HCT116 (cell line): ENCODE results near the gene FAM162A.

Experiments used
- CTCF ChIP-seq, 3 experiments: fragments of 200-600 bp in 1 of 3; sonication (generic) in 1 of 3; IDR thresholded peaks in 2 of 3; conservative IDR thresholded peaks in 1 of 3; 2 replicates each; pipeline ENCODE4 v1.5.1; 2012 to 2017; ENCODE audit warnings: low read depth in 2 of 3, low read length in 2 of 3, antibody characterized with exemption in 1 of 3, borderline replicate concordance in 1 of 3, control low read depth in 1 of 3, mild to moderate bottlenecking in 1 of 3, mixed read lengths in 1 of 3, mixed run types in 1 of 3, moderate library complexity in 1 of 3; ENCODE audit not compliant: insufficient read depth in 1 of 3
- EGR1 ChIP-seq: IDR thresholded peaks from 2 replicates; pipeline ENCODE4 v1.6.1; 2012; ENCODE audit warnings: low read depth
- EZH2 ChIP-seq: fragments of 200-600 bp; sonication (generic); IDR thresholded peaks from 2 replicates; pipeline ENCODE4 v1.6.1; 2017; ENCODE audit warnings: antibody characterized with exemption, mixed run types
- POLR2A ChIP-seq: IDR thresholded peaks from 2 replicates; pipeline ENCODE4 v1.7.0; 2011; ENCODE audit warnings: borderline replicate concordance; ENCODE audit not compliant: insufficient read depth, insufficient read length; ENCODE audit errors: extremely low read depth
- TF ChIP-seq, protein P1 (sequence below): IDR thresholded peaks from 2 replicates; pipeline ENCODE4 v1.6.1; 2011; ENCODE audit warnings: mild to moderate bottlenecking, low read length, moderate library complexity; ENCODE audit not compliant: insufficient replicate concordance; ENCODE audit errors: extremely low read depth

DNA sequence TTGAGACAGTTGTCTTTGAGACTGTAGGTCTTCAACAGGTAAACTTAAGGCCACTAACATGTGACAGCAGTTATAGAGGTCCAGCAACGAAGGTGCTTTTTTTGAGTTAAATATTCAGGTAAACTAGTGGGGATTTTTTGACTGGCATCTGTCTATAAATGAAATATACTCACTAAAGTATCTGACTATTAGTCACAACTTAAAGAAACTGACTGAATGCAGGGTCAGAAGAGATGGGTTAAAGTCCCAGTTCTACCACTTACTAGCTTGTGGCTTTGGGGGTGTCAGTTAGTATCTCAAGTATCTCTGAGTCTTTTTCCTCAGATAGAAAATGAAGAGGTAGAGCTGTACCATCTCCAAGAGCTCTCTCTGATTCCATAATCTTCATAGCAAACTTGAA lies 18.9 kb upstream of the FAM162A start:
- TF ChIP-seq CTCF (IDR thresholded peaks at IDR 0.05 in 2 of 3, conservative IDR thresholded peaks at IDR 0.05 in 1 of 3; ENCODE audit: borderline replicate concordance in 1 of 3, insufficient read depth in 1 of 3, low read depth in 2 of 3, low read length in 2 of 3): no peak
- no peak for TF ChIP-seq POLR2A
- TF ChIP-seq, protein P1, sequence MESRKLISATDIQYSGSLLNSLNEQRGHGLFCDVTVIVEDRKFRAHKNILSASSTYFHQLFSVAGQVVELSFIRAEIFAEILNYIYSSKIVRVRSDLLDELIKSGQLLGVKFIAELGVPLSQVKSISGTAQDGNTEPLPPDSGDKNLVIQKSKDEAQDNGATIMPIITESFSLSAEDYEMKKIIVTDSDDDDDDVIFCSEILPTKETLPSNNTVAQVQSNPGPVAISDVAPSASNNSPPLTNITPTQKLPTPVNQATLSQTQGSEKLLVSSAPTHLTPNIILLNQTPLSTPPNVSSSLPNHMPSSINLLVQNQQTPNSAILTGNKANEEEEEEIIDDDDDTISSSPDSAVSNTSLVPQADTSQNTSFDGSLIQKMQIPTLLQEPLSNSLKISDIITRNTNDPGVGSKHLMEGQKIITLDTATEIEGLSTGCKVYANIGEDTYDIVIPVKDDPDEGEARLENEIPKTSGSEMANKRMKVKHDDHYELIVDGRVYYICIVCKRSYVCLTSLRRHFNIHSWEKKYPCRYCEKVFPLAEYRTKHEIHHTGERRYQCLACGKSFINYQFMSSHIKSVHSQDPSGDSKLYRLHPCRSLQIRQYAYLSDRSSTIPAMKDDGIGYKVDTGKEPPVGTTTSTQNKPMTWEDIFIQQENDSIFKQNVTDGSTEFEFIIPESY: no peak
- no peak for TF ChIP-seq EGR1
- no peak for TF ChIP-seq EZH2
